H9 (cell line): ENCODE data around the gene VWA3A. TPM values are rescaled to one million over a fixed set of nuclear protein-coding genes. Genes with fewer than 3 reads are reported as not detected.

Experiments used
- DNase-seq: peaks from one replicate; pipeline ENCODE4 v3.0.0-alpha.2; 2017
- H2AFZ ChIP-seq: one replicate; pipeline ENCODE4 v1.6.1; 2013; ENCODE audit warnings: mild to moderate bottlenecking, low read length, control low read depth, moderate library complexity
- H2AK5ac ChIP-seq: 2 replicates; pipeline ENCODE4 v1.6.1; 2013; ENCODE audit warnings: low read length, control low read depth, mixed read lengths; ENCODE audit not compliant: insufficient read length
- H2BK120ac ChIP-seq: one replicate; pipeline ENCODE4 v1.6.1; 2013; ENCODE audit warnings: low read depth, mild to moderate bottlenecking, low read length, control low read depth, inconsistent platforms; ENCODE audit not compliant: poor library complexity, severe bottlenecking
- H2BK12ac ChIP-seq: 2 replicates; pipeline ENCODE4 v1.6.1; 2013; ENCODE audit warnings: low read length, control low read depth, mixed read lengths, low read depth; ENCODE audit not compliant: insufficient read length
- H2BK15ac ChIP-seq: 2 replicates; pipeline ENCODE4 v1.6.1; 2013; ENCODE audit warnings: low read depth, low read length, control low read depth
- H2BK20ac ChIP-seq: one replicate; pipeline ENCODE4 v1.6.1; 2013; ENCODE audit warnings: low read depth, mild to moderate bottlenecking, low read length, control low read depth, inconsistent platforms; ENCODE audit not compliant: poor library complexity, severe bottlenecking
- H2BK5ac ChIP-seq: 2 replicates; pipeline ENCODE4 v1.6.1; 2013; ENCODE audit warnings: low read length, control low read depth, mixed read lengths; ENCODE audit not compliant: insufficient read length
- H3K14ac ChIP-seq: 2 replicates; pipeline ENCODE4 v1.6.1; 2013; ENCODE audit warnings: low read length, control low read depth; ENCODE audit not compliant: insufficient read depth
- H3K18ac ChIP-seq: 2 replicates; pipeline ENCODE4 v1.6.1; 2013; ENCODE audit warnings: low read depth, mild to moderate bottlenecking, mixed read lengths, low read length, control low read depth; ENCODE audit not compliant: insufficient read length
- H3K23ac ChIP-seq: 2 replicates; pipeline ENCODE4 v1.6.1; 2013; ENCODE audit warnings: low read length, control low read depth, mixed read lengths, low read depth; ENCODE audit not compliant: insufficient read length
- H3K23me2 ChIP-seq: 2 replicates; pipeline ENCODE4 v1.6.1; 2013; ENCODE audit warnings: low read depth, mild to moderate bottlenecking, mixed read lengths, low read length, control low read depth; ENCODE audit not compliant: insufficient read length, poor library complexity, severe bottlenecking
- H3K27ac ChIP-seq: 2 replicates; pipeline ENCODE4 v1.5.1; 2013; ENCODE audit warnings: low read length, control low read depth, mixed read lengths, low read depth; ENCODE audit not compliant: insufficient read length
- H3K27me3 ChIP-seq: 2 replicates; pipeline ENCODE4 v1.6.1; 2013; ENCODE audit warnings: low read length, control low read depth, inconsistent platforms; ENCODE audit not compliant: insufficient read depth
- H3K4ac ChIP-seq: 2 replicates; pipeline ENCODE4 v1.6.1; 2013; ENCODE audit warnings: low read depth, mild to moderate bottlenecking, control low read depth, inconsistent platforms, low read length, moderate library complexity
- H3K4me1 ChIP-seq: 2 replicates; pipeline ENCODE4 v1.6.1; 2013; ENCODE audit warnings: low read length, control low read depth, inconsistent platforms; ENCODE audit not compliant: insufficient read depth
- H3K4me2 ChIP-seq: 2 replicates; pipeline ENCODE4 v1.6.1; 2013; ENCODE audit warnings: low read length, control low read depth, mixed read lengths; ENCODE audit not compliant: insufficient read length, insufficient read depth
- H3K56ac ChIP-seq: 2 replicates; pipeline ENCODE4 v1.6.1; 2013; ENCODE audit warnings: low read depth, mild to moderate bottlenecking, mixed read lengths, low read length, control low read depth; ENCODE audit not compliant: insufficient read length
- H3K79me1 ChIP-seq: 2 replicates; pipeline ENCODE4 v1.6.1; 2013; ENCODE audit warnings: low read depth, mild to moderate bottlenecking, moderate library complexity, low read length, control low read depth, inconsistent platforms; ENCODE audit not compliant: insufficient read depth, poor library complexity, severe bottlenecking
- H3K79me2 ChIP-seq: 2 replicates; pipeline ENCODE4 v1.6.1; 2013; ENCODE audit warnings: low read length, control low read depth, inconsistent platforms; ENCODE audit not compliant: insufficient read depth
- H3K9ac ChIP-seq: 2 replicates; pipeline ENCODE4 v1.6.1; 2013; ENCODE audit warnings: low read length, control low read depth, mixed read lengths; ENCODE audit not compliant: insufficient read length; ENCODE audit errors: extremely low read depth
- H3K9me3 ChIP-seq: one replicate; pipeline ENCODE4 v1.6.1; 2013; ENCODE audit warnings: low read depth, low read length, inconsistent platforms; ENCODE audit not compliant: control insufficient read depth
- H3T11ph ChIP-seq: one replicate; pipeline ENCODE4 v1.6.1; 2013; ENCODE audit warnings: mild to moderate bottlenecking, low read length, control low read depth, inconsistent platforms
- H4K20me1 ChIP-seq: one replicate; pipeline ENCODE4 v1.6.1; 2013; ENCODE audit not compliant: control insufficient read depth, insufficient read length, insufficient read depth
- H4K5ac ChIP-seq: 2 replicates; pipeline ENCODE4 v1.6.1; 2013; ENCODE audit warnings: low read depth, mild to moderate bottlenecking, mixed read lengths, low read length, control low read depth; ENCODE audit not compliant: insufficient read length
- H4K8ac ChIP-seq: replicated peaks from 2 replicates; pipeline ENCODE4 v1.6.1; 2013; ENCODE audit warnings: low read length, control low read depth, mixed read lengths, low read depth; ENCODE audit not compliant: insufficient read length
- H4K91ac ChIP-seq: 2 replicates; pipeline ENCODE4 v1.6.1; 2013; ENCODE audit warnings: low read depth, mild to moderate bottlenecking, moderate library complexity, mixed read lengths, low read length, control low read depth; ENCODE audit not compliant: insufficient read length
- H3K27ac Mint-ChIP-seq, 3 experiments: 2 replicates in 2 of 3; 3 replicates in 1 of 3; pipeline ENCODE4 v1.8.0; 2020 to 2021; ENCODE audit warnings: mixed read lengths in 3 of 3, mild to moderate bottlenecking in 1 of 3, moderate library complexity in 1 of 3
- H3K27me3 Mint-ChIP-seq: 2 replicates; pipeline ENCODE4 v1.8.0; 2021; ENCODE audit warnings: low read depth, mild to moderate bottlenecking, moderate library complexity, mixed read lengths
- H3K36me3 Mint-ChIP-seq, 3 experiments: 2 replicates in 2 of 3; 3 replicates in 1 of 3; pipeline ENCODE4 v1.8.0; 2020 to 2021; ENCODE audit warnings: low read depth in 3 of 3, mixed read lengths in 3 of 3; ENCODE audit not compliant: insufficient read depth in 1 of 3
- H3K4me1 Mint-ChIP-seq, 2 experiments: 2 replicates each; pipeline ENCODE4 v1.8.0; 2020; ENCODE audit warnings: mixed read lengths in 2 of 2
- H3K4me3 Mint-ChIP-seq, 2 experiments: 2 replicates in 1 of 2; 3 replicates in 1 of 2; pipeline ENCODE4 v1.8.0; 2020 to 2021; ENCODE audit warnings: mild to moderate bottlenecking in 2 of 2, mixed read lengths in 2 of 2, moderate library complexity in 1 of 2
- H3K9me3 Mint-ChIP-seq, 2 experiments: 2 replicates in 1 of 2; 3 replicates in 1 of 2; pipeline ENCODE4 v1.8.0; 2020; ENCODE audit warnings: mild to moderate bottlenecking in 2 of 2, mixed read lengths in 2 of 2, moderate library complexity in 1 of 2
- WGBS: extraction: QIAGEN DNeasy Blood & Tissue Kit; methylation state at CpG from one replicate; pipeline ENCODE4 v1.1.7; 2013; ENCODE audit warnings: missing lambda C conversion rate, low lambda C conversion rate, mixed read lengths; ENCODE audit not compliant: insufficient read length; ENCODE audit errors: extremely low coverage; 5-methylcytosine and 5-hydroxymethylcytosine counted together
- total RNA-seq: library from RNA; stranded (reverse); gene quantifications from 2 replicates; pipeline ENCODE4 v1.2.1, GENCODE V29; 2021
- TF ChIP-seq, protein P1 (sequence below): fragments of 200-600 bp; sonication (generic); conservative IDR thresholded peaks from 3 replicates; pipeline ENCODE4 v1.8.0; 2021; ENCODE audit warnings: antibody characterized with exemption, mild to moderate bottlenecking

The VWA3A gene
- total RNA-seq, 1 experiment from 2014 or later, result not detected

- Histone ChIP-seq H3K56ac (no peak overlapping the region), H2BK12ac (no peak overlapping the region), H2BK20ac (no peak overlapping the region), H3T11ph (no peak overlapping the region), H3K23ac (no peak overlapping the region), H2BK15ac (no peak overlapping the region), H3K9ac (no peak overlapping the region), H2AK5ac (no peak overlapping the region), H4K91ac (no peak overlapping the region), H3K23me2 (no peaks in the 10 kb centered on the region), H3K4me2 (no peak overlapping the region), H3K27me3 (no peaks in the 10 kb centered on the region), H3K79me2 (no peaks in the 10 kb centered on the region), H3K14ac (no peak overlapping the region), H3K4me1 (peaks cover 5% of the 10 kb centered on the region; the same call in 1 of the 2 replicates), H3K27ac (no peak overlapping the region), H2BK120ac (no peak overlapping the region), H4K20me1 (no peaks in the 10 kb centered on the region), H2AFZ (no peak overlapping the region), H3K79me1 (no peaks in the 10 kb centered on the region), H2BK5ac (no peak overlapping the region), H3K18ac (no peak overlapping the region), H3K4ac (no peak overlapping the region), H4K5ac (no peak overlapping the region), H4K8ac (no peak overlapping the region), H3K9me3 (no peaks in the 10 kb centered on the region)
- Mint-ChIP-seq H3K4me1 (peaks cover 28 to 33% of the 10 kb centered on the region in 2 experiments), H3K27ac (no peak overlapping the region), H3K4me3 (no peak overlapping the region), H3K9me3 (0 out of 5 replicates have a peak, but pooled peaks cover 0 to 3% of the 10 kb centered on the region in 2 experiments), H3K27me3 (no peaks in the 10 kb centered on the region; the same call in 1 of the 2 replicates), H3K36me3 (no peaks in the 10 kb centered on the region)
- no peak for DNase-seq
- TF ChIP-seq, protein P1, sequence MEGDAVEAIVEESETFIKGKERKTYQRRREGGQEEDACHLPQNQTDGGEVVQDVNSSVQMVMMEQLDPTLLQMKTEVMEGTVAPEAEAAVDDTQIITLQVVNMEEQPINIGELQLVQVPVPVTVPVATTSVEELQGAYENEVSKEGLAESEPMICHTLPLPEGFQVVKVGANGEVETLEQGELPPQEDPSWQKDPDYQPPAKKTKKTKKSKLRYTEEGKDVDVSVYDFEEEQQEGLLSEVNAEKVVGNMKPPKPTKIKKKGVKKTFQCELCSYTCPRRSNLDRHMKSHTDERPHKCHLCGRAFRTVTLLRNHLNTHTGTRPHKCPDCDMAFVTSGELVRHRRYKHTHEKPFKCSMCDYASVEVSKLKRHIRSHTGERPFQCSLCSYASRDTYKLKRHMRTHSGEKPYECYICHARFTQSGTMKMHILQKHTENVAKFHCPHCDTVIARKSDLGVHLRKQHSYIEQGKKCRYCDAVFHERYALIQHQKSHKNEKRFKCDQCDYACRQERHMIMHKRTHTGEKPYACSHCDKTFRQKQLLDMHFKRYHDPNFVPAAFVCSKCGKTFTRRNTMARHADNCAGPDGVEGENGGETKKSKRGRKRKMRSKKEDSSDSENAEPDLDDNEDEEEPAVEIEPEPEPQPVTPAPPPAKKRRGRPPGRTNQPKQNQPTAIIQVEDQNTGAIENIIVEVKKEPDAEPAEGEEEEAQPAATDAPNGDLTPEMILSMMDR, result no peak
- WGBS, result no CpG with 5 or more reads among the region's 9 CpGs
Observed at GRCh38 chr16:22099256-22099975, 7.1 kb downstream of the VWA3A start.
